Suprapubic skin (tissue), 4 donors: ENCODE data around the gene AKR1B15. TPM values are rescaled to one million over a fixed set of nuclear protein-coding genes. Genes with fewer than 3 reads are reported as not detected.

Source experiments
- DNase-seq, 2 donors: peaks; one replicate each; pipeline ENCODE4 v3.0.0-alpha.2; 2019; ENCODE audit warnings: low spot score in 2 of 2
- H3K27ac ChIP-seq: fragments of 200-600 bp; sonication (generic); one replicate; pipeline ENCODE4 v1.5.1; 2019
- H3K27me3 ChIP-seq: fragments of 200-600 bp; sonication (generic); one replicate; pipeline ENCODE4 v1.5.1; 2019
- H3K36me3 ChIP-seq: fragments of 200-600 bp; sonication (generic); one replicate; pipeline ENCODE4 v1.5.1; 2019
- H3K4me1 ChIP-seq: fragments of 200-600 bp; sonication (generic); one replicate; pipeline ENCODE4 v1.5.1; 2019
- H3K4me3 ChIP-seq: fragments of 200-600 bp; sonication (generic); one replicate; pipeline ENCODE4 v1.5.1; 2019; ENCODE audit warnings: mild to moderate bottlenecking
- H3K9me3 ChIP-seq: fragments of 200-600 bp; sonication (generic); one replicate; pipeline ENCODE4 v1.5.1; 2019
- EP300 ChIP-seq: sonication (generic); formaldehyde crosslinking; IDR thresholded peaks from one replicate; pipeline ENCODE4 v1.6.1; 2017; ENCODE audit warnings: antibody characterized with exemption
- POLR2A ChIP-seq, 2 donors: fragments of 450-650 bp; IDR thresholded peaks; one replicate each; pipeline ENCODE4 v1.6.1; 2017; ENCODE audit warnings: antibody characterized with exemption in 2 of 2, mild to moderate bottlenecking in 2 of 2, moderate library complexity in 2 of 2
- POLR2AphosphoS5 ChIP-seq, 3 donors: sonication (generic); formaldehyde crosslinking; IDR thresholded peaks; one replicate each; pipeline ENCODE4 v1.6.1; 2017; ENCODE audit warnings: antibody characterized with exemption in 3 of 3
- WGBS: methylation state at CpG from one replicate; pipeline ENCODE4 v1.1.5; 2018; 5-methylcytosine and 5-hydroxymethylcytosine counted together
- total RNA-seq, 4 donors: library from RNA; depleted of rRNA; stranded (reverse); fragments of >200 nt; gene quantifications; one replicate each; pipeline ENCODE4 v1.1.0, GENCODE V29; 2016
- TF ChIP-seq, protein P1 (sequence below), 2 donors: fragments of 200-600 bp in 1 of 2; fragments of 450-650 bp in 1 of 2; sonication (generic) in 1 of 2; IDR thresholded peaks; one replicate each; pipeline ENCODE4 v1.5.1; 2016 to 2019; ENCODE audit warnings: antibody characterized with exemption in 2 of 2, mild to moderate bottlenecking in 1 of 2, moderate library complexity in 1 of 2

AKR1B15 gene
- total RNA-seq: 1 to 10 TPM in 1 of 4 donors, not detected in 3; 1.1 TPM

DNA sequence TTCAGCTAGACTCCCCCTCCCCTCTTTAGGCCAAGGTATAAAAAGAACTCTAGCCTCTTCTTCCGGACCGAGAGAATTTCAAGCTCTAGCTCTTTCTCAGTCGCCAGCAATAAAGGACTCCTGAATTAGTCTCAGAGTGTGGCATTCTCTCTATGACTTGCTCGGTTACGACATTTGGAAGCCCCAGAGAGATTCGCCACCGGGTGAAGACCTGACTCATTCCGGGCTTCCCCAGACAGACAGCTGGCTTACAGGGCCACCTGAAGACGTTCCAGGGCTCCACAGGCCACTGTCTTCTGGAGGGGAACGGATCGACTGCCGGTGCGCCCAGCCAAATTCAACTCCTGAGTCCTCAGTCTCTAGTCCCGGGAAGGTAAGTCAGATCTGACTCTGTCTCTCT is at the start of gene AKR1B15:
AKR1B15 (plus strand) TSS at position 234 of the 400 bp plus-strand sequence. CDS start 15,510 bp downstream, outside the sequence.
- Histone ChIP-seq H3K27ac (no peak within 1 kb of the TSS), H3K4me1 (peaks cover 24% of the 10 kb centered on the region)

DNA sequence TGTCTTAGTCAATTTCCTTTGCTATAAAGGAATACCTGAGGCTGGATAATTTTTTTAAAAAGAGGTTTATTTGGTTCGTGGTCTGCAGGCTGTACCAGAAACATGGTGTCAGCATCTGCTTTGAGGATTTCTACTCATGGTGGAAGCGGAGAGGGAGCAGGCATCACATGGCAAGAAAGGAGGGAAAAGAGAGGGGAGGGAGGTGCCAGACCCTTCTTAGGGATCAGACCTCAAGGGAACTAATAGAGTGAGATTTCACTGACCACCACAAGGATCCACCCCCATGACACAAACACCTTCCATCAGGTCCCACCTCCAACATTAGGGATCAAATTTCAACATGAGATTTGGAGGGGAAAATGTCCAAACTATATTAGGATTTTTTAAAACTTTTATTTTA is 48.5 kb upstream of the AKR1B15 start:
- 74% methylated on average over 2 of the region's 2 CpGs for WGBS
- H3K4me1 ChIP-seq: no peaks in the 10 kb centered on the region
- DNase-seq: no peak
- no peak overlapping the region for H3K4me3 ChIP-seq
- no peaks in the 10 kb centered on the region for H3K36me3 ChIP-seq
- peaks cover 4% of the 10 kb centered on the region for H3K27me3 ChIP-seq
- TF ChIP-seq POLR2AphosphoS5 (IDR thresholded peaks at IDR 0.05) (no peak), POLR2A (IDR thresholded peaks at IDR 0.05) (no peak)
- TF ChIP-seq, protein P1, sequence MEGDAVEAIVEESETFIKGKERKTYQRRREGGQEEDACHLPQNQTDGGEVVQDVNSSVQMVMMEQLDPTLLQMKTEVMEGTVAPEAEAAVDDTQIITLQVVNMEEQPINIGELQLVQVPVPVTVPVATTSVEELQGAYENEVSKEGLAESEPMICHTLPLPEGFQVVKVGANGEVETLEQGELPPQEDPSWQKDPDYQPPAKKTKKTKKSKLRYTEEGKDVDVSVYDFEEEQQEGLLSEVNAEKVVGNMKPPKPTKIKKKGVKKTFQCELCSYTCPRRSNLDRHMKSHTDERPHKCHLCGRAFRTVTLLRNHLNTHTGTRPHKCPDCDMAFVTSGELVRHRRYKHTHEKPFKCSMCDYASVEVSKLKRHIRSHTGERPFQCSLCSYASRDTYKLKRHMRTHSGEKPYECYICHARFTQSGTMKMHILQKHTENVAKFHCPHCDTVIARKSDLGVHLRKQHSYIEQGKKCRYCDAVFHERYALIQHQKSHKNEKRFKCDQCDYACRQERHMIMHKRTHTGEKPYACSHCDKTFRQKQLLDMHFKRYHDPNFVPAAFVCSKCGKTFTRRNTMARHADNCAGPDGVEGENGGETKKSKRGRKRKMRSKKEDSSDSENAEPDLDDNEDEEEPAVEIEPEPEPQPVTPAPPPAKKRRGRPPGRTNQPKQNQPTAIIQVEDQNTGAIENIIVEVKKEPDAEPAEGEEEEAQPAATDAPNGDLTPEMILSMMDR (IDR thresholded peaks at IDR 0.05): no peak
- no peaks in the 10 kb centered on the region for H3K9me3 ChIP-seq
- no peak overlapping the region for H3K27ac ChIP-seq

More for the DNA sequence above, at the start of gene AKR1B15:
- WGBS: 56% methylated on average over 14 of the region's 14 CpGs
- Histone ChIP-seq H3K9me3 (no peaks in the 10 kb centered on the region), H3K27me3 (no peaks in the 10 kb centered on the region), H3K4me3 (peak within 1 kb of the TSS; percentile 40), H3K36me3 (no peaks in the 10 kb centered on the region)
- TF ChIP-seq EP300: no peak
- peak in 1 of 2 donors; percentile 69 for DNase-seq

DNA sequence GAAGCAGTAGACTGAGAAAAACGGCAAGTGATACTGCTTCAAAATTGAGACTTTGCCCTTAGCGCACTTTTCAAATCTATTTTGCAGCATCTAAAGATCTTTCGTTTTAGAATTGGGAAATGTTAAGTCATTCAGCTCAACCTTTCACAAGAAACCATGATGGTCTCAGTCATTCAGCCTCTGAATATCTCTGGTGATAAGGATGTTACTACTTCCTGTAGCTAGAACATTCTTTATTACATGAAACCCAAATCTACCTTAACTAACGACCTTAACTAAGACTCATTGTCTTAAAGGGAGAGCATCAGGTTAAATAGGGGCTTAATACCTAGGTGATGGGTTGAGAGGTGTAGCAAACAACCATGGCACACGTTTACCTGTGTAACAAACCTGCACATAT is 47.9 kb upstream of the AKR1B15 start:
- Histone ChIP-seq H3K27ac (no peak overlapping the region), H3K9me3 (no peaks in the 10 kb centered on the region), H3K36me3 (no peaks in the 10 kb centered on the region), H3K27me3 (peaks cover 4% of the 10 kb centered on the region), H3K4me1 (no peaks in the 10 kb centered on the region), H3K4me3 (no peak overlapping the region)
- no peak for TF ChIP-seq EP300
- TF ChIP-seq POLR2A (IDR thresholded peaks at IDR 0.05): no peak
- TF ChIP-seq POLR2AphosphoS5 (IDR thresholded peaks at IDR 0.05): no peak
- TF ChIP-seq, protein P1 (IDR thresholded peaks at IDR 0.05): no peak
- WGBS: 70% methylated on average over 5 of the region's 5 CpGs
- DNase-seq: no peak

DNA sequence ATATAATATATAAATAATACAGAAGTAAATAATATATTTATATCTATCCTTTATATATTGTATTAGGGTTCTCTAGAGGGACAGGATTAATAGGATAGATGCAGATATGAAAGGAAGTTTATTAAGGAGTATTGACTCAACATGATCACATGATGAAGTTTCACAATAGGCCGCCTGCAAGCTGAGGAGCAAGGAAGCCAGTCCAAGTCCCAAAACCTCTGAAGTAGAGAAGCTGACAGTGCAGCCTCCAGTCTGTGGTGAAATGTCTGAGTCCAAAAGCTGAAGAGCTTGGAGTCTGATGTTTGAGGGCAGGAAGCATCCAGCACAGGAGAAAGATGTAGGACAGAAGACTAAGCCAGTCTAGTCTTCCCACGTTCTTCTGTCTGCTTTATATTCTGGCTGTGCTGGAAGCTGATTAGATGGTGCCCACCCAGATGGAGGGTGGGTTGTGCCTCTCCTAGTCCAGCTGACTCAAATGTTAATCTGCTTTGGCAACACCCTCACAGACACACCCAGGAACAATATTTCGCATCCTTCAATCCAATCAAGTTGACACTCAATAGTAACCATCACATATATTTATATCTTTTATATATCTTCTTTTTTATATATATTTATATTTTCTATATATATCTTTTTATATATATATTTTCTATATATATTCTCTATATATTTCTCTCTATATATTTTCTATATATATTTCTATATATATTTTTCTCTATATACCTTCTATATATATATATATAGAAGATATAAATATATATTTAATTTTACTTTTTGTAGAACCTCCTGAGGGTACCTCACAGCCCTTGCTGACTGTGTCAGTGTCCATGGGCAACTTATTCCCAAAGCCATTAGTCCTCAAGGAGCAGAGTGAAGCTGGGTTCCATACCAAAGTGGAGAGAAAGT is 46.2 kb upstream of the AKR1B15 start:
- H3K9me3 ChIP-seq: no peaks in the 10 kb centered on the region
- no peak overlapping the region for H3K27ac ChIP-seq
- peak in 1 of 3 donors; percentile 23 for TF ChIP-seq POLR2AphosphoS5 (IDR thresholded peaks at IDR 0.05)
- TF ChIP-seq, protein P1 (IDR thresholded peaks at IDR 0.05): no peak
- WGBS: 38% methylated on average over 3 of the region's 3 CpGs
- H3K4me1 ChIP-seq: no peaks in the 10 kb centered on the region
- H3K27me3 ChIP-seq: no peaks in the 10 kb centered on the region
- peak in 1 of 2 donors; percentile 72 for DNase-seq
- no peak overlapping the region for H3K4me3 ChIP-seq
- H3K36me3 ChIP-seq: no peaks in the 10 kb centered on the region

DNA sequence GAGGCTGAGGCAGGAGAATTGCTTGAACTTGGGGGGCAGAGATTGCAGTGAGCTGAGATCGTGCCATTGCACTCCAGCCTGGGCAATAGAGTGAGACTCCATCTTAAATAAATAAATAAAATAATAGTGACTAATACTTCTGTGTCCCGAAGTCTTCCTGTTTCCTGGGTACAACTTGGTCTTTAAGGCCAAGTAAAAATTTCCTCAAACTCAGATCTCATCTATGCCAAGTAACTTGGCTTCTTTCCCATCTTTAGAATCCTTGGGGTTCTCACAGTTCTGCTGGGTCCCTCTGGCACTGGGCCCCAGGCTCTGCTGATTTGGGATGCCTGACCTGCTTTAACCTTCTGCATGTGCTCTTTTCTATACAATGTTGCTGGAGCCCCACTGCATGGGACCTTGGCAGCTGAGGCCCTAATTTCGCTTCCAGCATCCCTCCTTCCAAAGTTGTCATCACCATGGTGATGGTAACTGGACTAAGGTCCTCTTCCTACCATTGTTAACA is 44.2 kb upstream of the AKR1B15 start:
- H3K9me3 ChIP-seq: no peaks in the 10 kb centered on the region
- no peaks in the 10 kb centered on the region for H3K36me3 ChIP-seq
- H3K4me1 ChIP-seq: no peaks in the 10 kb centered on the region
- H3K4me3 ChIP-seq: no peak overlapping the region
- DNase-seq: no peak
- 78% methylated on average over 3 of the region's 3 CpGs for whole genome bisulfite sequencing
- H3K27ac ChIP-seq: no peak overlapping the region
- H3K27me3 ChIP-seq: no peaks in the 10 kb centered on the region
- no peak for TF ChIP-seq POLR2AphosphoS5 (IDR thresholded peaks at IDR 0.05)

DNA sequence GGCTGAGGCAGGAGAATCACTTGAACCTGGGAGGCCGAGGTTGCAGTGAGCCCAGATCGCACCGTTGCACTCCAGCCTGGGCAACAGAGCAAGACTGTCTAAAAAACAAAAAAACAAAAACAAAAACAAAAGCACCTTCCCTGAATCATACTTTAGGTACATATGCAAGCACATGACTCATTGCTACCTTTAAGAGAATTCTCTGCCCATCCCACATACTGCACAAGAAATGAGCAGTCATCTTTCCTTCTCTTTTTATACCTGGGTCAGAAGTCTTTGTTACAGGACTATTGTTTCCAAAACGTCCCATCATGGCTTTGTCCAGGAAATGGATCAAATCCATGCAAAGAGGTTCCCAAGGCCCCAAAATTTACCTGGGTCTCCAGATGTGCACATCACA is 43.1 kb upstream of the AKR1B15 start:
- no peak for DNase-seq

More for the DNA sequence above, 43.1 kb upstream of the AKR1B15 start:
- TF ChIP-seq POLR2AphosphoS5 (IDR thresholded peaks at IDR 0.05): no peak
- no peak for TF ChIP-seq POLR2A (IDR thresholded peaks at IDR 0.05)
- TF ChIP-seq EP300: no peak
- TF ChIP-seq, protein P1 (IDR thresholded peaks at IDR 0.05): no peak
- H3K27me3 ChIP-seq: no peaks in the 10 kb centered on the region
- no peak overlapping the region for H3K4me3 ChIP-seq
- no peaks in the 10 kb centered on the region for H3K9me3 ChIP-seq
- H3K36me3 ChIP-seq: no peaks in the 10 kb centered on the region
- H3K27ac ChIP-seq: no peak overlapping the region
- H3K4me1 ChIP-seq: no peaks in the 10 kb centered on the region
- 87% methylated on average over 4 of the region's 4 CpGs for WGBS
